Stimulated activated naive CD4-positive, alpha-beta T cell treated with Interleukin-2 at 50 U/mL for 16 hours (primary cell): ENCODE results near the gene COX5B.
"Not testable (repeated sequence)": the region's sequence is repeated elsewhere in the genome, so short reads cannot be mapped to it uniquely, and the experiment has no call there.

Experiments used
- DNase-seq: peaks from one replicate; lab custom pipeline; 2025; lab: John Stamatoyannopoulos, UW

The COX5B gene

GRCh38 chr2:97654309-97654708 lies 8.4 kb downstream of the COX5B start:
- DNase-seq = no peak

GRCh38 chr2:97654791-97655190 lies 8.9 kb downstream of the COX5B start:
- DNase-seq = no peak

- no peak for DNase-seq
Measured at GRCh38 chr2:97656129-97656755, 10.4 kb downstream of the COX5B start.

- DNase-seq = no peak
Measured at GRCh38 chr2:97656905-97657587, 11.2 kb downstream of the COX5B start.

GRCh38 chr2:97657986-97658690 lies 12.3 kb downstream of the COX5B start:
- no peak for DNase-seq

GRCh38 chr2:97658691-97659157 lies 12.9 kb downstream of the COX5B start:
- no peak for DNase-seq

GRCh38 chr2:97659256-97660043 lies 13.6 kb downstream of the COX5B start:
- no peak for DNase-seq

- DNase-seq = no peak
Measured at GRCh38 chr2:97660044-97660774, 14.3 kb downstream of the COX5B start.

- DNase-seq = no peak
Measured at GRCh38 chr2:97660775-97661389, 15.0 kb downstream of the COX5B start.

- no peak for DNase-seq
Measured at GRCh38 chr2:97661927-97662326, 16.1 kb downstream of the COX5B start.

GRCh38 chr2:97662386-97662894 lies 16.6 kb downstream of the COX5B start:
- no peak for DNase-seq

- peak; percentile 89 for DNase-seq
Measured at GRCh38 chr2:97662895-97663625, 17.2 kb downstream of the COX5B start.

GRCh38 chr2:97663626-97663961 lies 17.7 kb downstream of the COX5B start:
- no peak for DNase-seq

GRCh38 chr2:97663962-97664635 lies 18.2 kb downstream of the COX5B start, which contains the start of gene ACTR1B:
Gene ACTR1B, minus strand, starts transcription at chr2:97664044. Its CDS starts 154 bp downstream, at chr2:97663890.
- DNase-seq = peak; percentile 97

- DNase-seq = no peak
Measured at GRCh38 chr2:97664636-97664970, 18.7 kb downstream of the COX5B start.

GRCh38 chr2:97669448-97669847 lies 23.6 kb downstream of the COX5B start, which contains the start of gene C2orf92:
Gene C2orf92, plus strand, starts transcription at chr2:97669713. Its CDS starts 76 bp downstream, at chr2:97669789.
- no peak for DNase-seq

- no peak for DNase-seq
Measured at GRCh38 chr2:97670471-97670870, 24.6 kb downstream of the COX5B start.

GRCh38 chr2:97671526-97671925 lies 25.7 kb downstream of the COX5B start:
- no peak for DNase-seq

- not testable (repeated sequence) for DNase-seq
Measured at GRCh38 chr2:97672606-97673140, 26.8 kb downstream of the COX5B start.
